Transverse colon (tissue), 4 donors: ENCODE data around the gene RPL19. TPM values are rescaled to one million over a fixed set of nuclear protein-coding genes. Genes with fewer than 3 reads are reported as not detected.

Source experiments
- DNase-seq: peaks from one replicate; pipeline ENCODE4 v3.0.0-alpha.2; 2019
- H3K27ac ChIP-seq, 4 donors: fragments of 200-600 bp; sonication (generic); 2 replicates each; pipeline ENCODE4 v1.5.1; 2016 to 2018; ENCODE audit warnings: inconsistent platforms in 4 of 4
- H3K27me3 ChIP-seq: fragments of 200-600 bp; sonication (generic); 2 replicates; pipeline ENCODE4 v1.5.1; 2017; ENCODE audit warnings: inconsistent platforms
- H3K36me3 ChIP-seq, 4 donors: fragments of 200-600 bp; sonication (generic); 2 replicates each; pipeline ENCODE4 v1.5.1; 2017 to 2019; ENCODE audit warnings: inconsistent platforms in 4 of 4
- H3K4me1 ChIP-seq, 4 donors: fragments of 200-600 bp; sonication (generic); 2 replicates each; pipeline ENCODE4 v1.5.1; 2017 to 2020; ENCODE audit warnings: inconsistent platforms in 4 of 4
- H3K4me3 ChIP-seq, 4 donors: fragments of 200-600 bp; sonication (generic); 1 replicate in 1 of 4; 2 replicates in 3 of 4; pipeline versions ENCODE4 v1.5.1 to v1.6.1; 2017 to 2019; ENCODE audit warnings: inconsistent platforms in 4 of 4
- H3K9me3 ChIP-seq, 2 donors: fragments of 200-600 bp; sonication (generic); 2 replicates each; pipeline ENCODE4 v1.5.1; 2017 to 2019; ENCODE audit warnings: inconsistent platforms in 2 of 2
- EP300 ChIP-seq: sonication (generic); formaldehyde crosslinking; IDR thresholded peaks from one replicate; pipeline ENCODE4 v1.6.1; 2017; ENCODE audit warnings: antibody characterized with exemption, low read depth
- POLR2A ChIP-seq: fragments of 450-650 bp; IDR thresholded peaks from one replicate; pipeline ENCODE4 v1.6.1; 2016; ENCODE audit warnings: antibody characterized with exemption, mild to moderate bottlenecking, moderate library complexity
- POLR2AphosphoS5 ChIP-seq, 3 donors: sonication (generic); formaldehyde crosslinking; IDR thresholded peaks; one replicate each; pipeline ENCODE4 v1.6.1; 2016; ENCODE audit warnings: antibody characterized with exemption in 3 of 3
- WGBS, 2 donors: methylation state at CpG; one replicate each; pipeline ENCODE4 v1.1.5; 2018; ENCODE audit warnings: low coverage in 1 of 2; 5-methylcytosine and 5-hydroxymethylcytosine counted together
- in situ Hi-C, 4 donors: fragments of 200-750 bp; cut with MboI; loops; one replicate each; pipeline versions ENCODE4 v1.15.0 to v1.15.1; 2017; ENCODE audit warnings: low sequenced_read_pairs in 3 of 4, low pct_ligation_motif_present in 1 of 4, low pct_unique_long_range_greater_than_20kb in 1 of 4
- intact Hi-C: fragments of 100-400 bp; cut with DNase I; formaldehyde crosslinking; loops from one replicate; pipeline ENCODE4 v1.15.1; 2023; ENCODE audit warnings: low total_unique reads
- total RNA-seq, 4 donors: library from RNA; depleted of rRNA; stranded (reverse); fragments of >200 nt; gene quantifications; one replicate each; pipeline ENCODE4 v1.1.0, GENCODE V29; 2016
- TF ChIP-seq, protein P1 (sequence below), 5 experiments: fragments of 200-600 bp in 3 of 5; fragments of 450-650 bp in 2 of 5; sonication (generic) in 3 of 5; IDR thresholded peaks; 1 replicate in 2 of 5; 2 replicates in 3 of 5; pipeline ENCODE4 v1.5.1; 2016 to 2017; ENCODE audit warnings: antibody characterized with exemption in 5 of 5, inconsistent platforms in 3 of 5, mild to moderate bottlenecking in 2 of 5, moderate library complexity in 1 of 5

The RPL19 gene
- total RNA-seq, 4 donors from 2014 or later: 1,146 to 2,715 (median 2,002) TPM

DNA sequence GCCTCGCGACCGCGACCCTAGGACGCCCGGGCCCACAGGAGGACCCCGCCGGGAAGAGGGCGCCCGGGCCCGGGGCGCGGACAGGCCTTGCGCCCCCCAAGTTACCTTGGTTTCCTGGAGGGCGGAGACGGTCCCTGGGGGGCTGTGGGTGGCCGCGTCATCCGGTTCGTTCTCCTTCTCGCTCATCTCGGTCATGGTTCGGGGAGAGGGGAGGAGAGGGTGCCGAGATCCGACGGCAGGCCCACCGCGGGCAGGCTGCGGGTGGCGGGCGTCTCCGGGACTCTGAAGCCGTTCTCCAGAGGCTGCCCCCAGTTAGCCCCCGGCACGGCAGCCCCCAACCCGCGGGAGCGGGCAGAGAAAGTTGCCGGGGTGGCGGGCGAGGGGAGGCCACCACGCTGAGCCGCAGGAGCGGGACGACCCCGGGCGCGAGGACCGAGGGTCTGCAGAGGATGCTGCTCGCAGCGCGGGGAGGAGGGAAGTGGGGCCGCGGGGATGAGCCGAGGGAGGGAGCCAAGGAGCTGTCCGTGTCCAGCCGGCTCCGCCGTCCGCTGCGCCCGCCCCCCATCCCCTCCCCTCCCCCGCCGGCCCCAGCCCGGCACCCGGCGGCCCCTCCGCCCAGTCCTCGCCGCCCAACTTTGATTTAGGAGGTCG is 25.4 kb downstream of the RPL19 start, which contains the start of gene STAC2:
TSS of gene STAC2 (minus strand) at position 638 of the 651 bp plus-strand sequence. CDS start at position 195, 443 bp downstream.
- in situ Hi-C loops: no loop called here

DNA sequence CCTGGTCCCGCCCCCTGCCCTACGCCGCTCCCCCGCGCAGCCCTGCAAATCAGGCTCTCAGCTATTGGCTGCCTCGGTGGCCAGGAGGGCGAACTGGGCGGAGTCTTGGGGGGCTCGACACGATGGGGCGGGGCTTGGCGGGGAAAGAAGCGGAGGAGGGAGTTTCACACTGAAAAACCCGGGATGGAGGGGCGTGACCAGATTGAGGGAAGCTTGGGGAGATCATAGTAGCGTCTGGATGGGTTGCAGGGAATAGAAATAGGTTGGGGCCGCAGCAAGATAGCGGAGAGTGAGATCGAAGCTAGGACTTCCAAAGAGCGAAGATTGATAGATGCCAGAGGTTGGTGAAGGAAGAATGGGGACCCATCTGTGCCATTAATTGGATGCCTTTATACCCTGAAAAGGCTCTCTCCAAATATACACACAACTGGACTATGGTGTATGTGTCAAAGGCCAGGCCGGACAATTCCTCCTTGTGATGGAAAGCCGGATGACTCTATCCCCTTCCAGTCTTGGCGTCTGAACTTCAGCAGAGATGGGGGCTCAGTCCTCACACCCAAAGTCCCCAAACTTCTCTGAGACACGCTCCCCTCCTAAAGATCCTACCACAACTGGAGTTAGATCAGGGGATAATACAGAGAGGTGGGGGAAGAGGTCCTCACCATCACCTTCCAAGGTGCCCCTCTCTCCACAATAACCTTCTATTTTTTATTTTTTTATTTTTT is 26.0 kb downstream of the RPL19 start:
- H3K27ac ChIP-seq: no peak overlapping the region
- intact Hi-C loops: no loop called here
- H3K4me1 ChIP-seq: peaks cover 3 to 20% (median 16%) of the 10 kb centered on the region in 4 donors
- in situ Hi-C loops: no loop called here
- no peaks in the 10 kb centered on the region for H3K9me3 ChIP-seq
- H3K27me3 ChIP-seq: peaks cover 69% of the 10 kb centered on the region
- H3K4me3 ChIP-seq: peak overlapping the region in 3 of 4 donors; percentile 13 to 49 (median 29)
- H3K36me3 ChIP-seq: no peaks in the 10 kb centered on the region
- DNase-seq: peak; percentile 46
- TF ChIP-seq POLR2A: no peak
- no peak for TF ChIP-seq POLR2AphosphoS5 (IDR thresholded peaks at IDR 0.05)
- no peak for TF ChIP-seq EP300
- TF ChIP-seq, protein P1, sequence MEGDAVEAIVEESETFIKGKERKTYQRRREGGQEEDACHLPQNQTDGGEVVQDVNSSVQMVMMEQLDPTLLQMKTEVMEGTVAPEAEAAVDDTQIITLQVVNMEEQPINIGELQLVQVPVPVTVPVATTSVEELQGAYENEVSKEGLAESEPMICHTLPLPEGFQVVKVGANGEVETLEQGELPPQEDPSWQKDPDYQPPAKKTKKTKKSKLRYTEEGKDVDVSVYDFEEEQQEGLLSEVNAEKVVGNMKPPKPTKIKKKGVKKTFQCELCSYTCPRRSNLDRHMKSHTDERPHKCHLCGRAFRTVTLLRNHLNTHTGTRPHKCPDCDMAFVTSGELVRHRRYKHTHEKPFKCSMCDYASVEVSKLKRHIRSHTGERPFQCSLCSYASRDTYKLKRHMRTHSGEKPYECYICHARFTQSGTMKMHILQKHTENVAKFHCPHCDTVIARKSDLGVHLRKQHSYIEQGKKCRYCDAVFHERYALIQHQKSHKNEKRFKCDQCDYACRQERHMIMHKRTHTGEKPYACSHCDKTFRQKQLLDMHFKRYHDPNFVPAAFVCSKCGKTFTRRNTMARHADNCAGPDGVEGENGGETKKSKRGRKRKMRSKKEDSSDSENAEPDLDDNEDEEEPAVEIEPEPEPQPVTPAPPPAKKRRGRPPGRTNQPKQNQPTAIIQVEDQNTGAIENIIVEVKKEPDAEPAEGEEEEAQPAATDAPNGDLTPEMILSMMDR (IDR thresholded peaks at IDR 0.05): no peak
- WGBS, 2 donors: 16 to 50% methylated on average over 7 to 23 of the region's 24 CpGs

More for the DNA sequence above, 25.4 kb downstream of the RPL19 start, which contains the start of gene STAC2:
- Histone ChIP-seq H3K36me3 (no peaks in the 10 kb centered on the region), H3K4me1 (peaks cover 3 to 20% (median 16%) of the 10 kb centered on the region in 4 donors), H3K27me3 (peaks cover 63% of the 10 kb centered on the region), H3K9me3 (no peaks in the 10 kb centered on the region), H3K27ac (no peak within 1 kb of the TSS), H3K4me3 (peak within 1 kb of the TSS in 3 of 4 donors; percentile 13 to 49 (median 29))
- intact Hi-C loops: no loop called here
- no peak for TF ChIP-seq EP300
- TF ChIP-seq POLR2AphosphoS5 (IDR thresholded peaks at IDR 0.05): no peak
- no peak for TF ChIP-seq POLR2A
- TF ChIP-seq, protein P1 (IDR thresholded peaks at IDR 0.05): no peak
- WGBS, 2 donors: 13% methylated on average over 20 of the region's 71 CpGs; no CpG with 5 or more reads in 1 of the 2 donors
- DNase-seq: no peak

DNA sequence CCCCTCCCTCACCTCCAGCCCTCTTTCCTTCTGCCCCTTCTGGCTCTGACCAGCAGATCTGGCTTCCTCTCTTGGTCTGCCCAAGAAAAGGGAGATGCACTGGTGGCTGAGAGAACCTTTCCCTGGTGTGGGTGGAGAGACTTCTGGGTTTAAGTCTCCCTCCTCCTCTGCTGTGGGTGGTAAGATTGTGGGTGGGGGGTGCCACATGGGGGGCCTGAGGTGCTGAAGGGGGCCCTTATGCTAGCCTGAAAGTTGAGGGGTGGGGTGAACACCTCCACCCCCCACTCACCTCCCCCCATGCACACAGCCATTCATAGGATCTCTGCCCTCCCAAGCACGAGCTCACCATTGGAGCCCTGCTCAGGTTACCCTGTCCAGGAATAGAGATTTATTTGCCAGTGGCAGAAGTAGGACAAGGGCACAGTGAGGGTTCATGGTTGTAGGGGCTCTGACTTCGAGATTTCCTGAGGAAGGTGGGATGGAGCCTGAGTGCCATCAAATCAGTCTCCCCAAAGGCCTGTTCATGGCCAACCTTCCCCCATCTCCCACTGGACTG is 27.4 kb downstream of the RPL19 start:
- no peaks in the 10 kb centered on the region for H3K36me3 ChIP-seq
- no peak overlapping the region for H3K4me3 ChIP-seq
- WGBS, 2 donors: 84% methylated on average over 2 of the region's 2 CpGs; no CpG with 5 or more reads in 1 of the 2 donors
- no peaks in the 10 kb centered on the region for H3K9me3 ChIP-seq
- H3K27ac ChIP-seq: no peak overlapping the region
- no peak for DNase-seq
- peaks cover 3 to 27% (median 16%) of the 10 kb centered on the region in 4 donors for H3K4me1 ChIP-seq
- in situ Hi-C loops (no loop called here), intact Hi-C loops (no loop called here)
- TF ChIP-seq POLR2A (no peak), EP300 (no peak), POLR2AphosphoS5 (IDR thresholded peaks at IDR 0.05) (no peak)
- TF ChIP-seq, protein P1 (IDR thresholded peaks at IDR 0.05): no peak
- peaks cover 81% of the 10 kb centered on the region for H3K27me3 ChIP-seq

DNA sequence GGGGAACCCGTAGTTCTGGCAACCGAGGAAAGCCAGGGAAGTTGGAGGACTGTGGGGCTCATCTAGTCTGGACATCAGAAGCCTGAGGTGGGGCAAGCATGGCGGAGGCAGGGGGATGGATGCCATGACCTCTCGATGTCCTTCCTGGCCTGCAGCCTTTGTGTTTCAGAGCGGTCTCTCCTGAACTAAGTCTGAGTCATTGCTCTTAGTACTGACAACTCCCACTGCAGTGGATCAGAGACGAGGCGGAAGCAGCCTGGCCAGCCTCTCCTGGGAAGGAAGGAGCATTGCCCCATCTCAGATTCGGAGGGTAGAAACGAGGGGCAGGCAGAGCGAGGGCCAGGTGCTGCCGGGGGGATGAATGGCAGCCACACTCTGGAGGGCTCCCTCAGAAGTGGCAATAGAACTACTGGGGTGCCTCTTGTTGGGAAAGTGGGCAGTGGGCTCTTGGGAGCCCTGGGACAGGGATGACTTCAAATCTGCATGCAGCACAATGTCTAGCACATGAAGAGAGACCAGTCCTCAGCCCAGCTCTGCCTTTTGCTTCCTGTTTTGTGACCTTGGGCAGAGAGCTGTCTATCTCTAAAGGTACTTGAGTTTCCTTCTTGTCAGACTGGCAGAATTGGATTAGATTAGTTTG is 29.3 kb downstream of the RPL19 start:
- Histone ChIP-seq H3K27me3 (peaks cover 83% of the 10 kb centered on the region), H3K4me1 (peaks cover 3 to 27% (median 16%) of the 10 kb centered on the region in 4 donors), H3K9me3 (no peaks in the 10 kb centered on the region), H3K36me3 (no peaks in the 10 kb centered on the region), H3K4me3 (no peak overlapping the region), H3K27ac (no peak overlapping the region)
- intact Hi-C loops (no loop called here), in situ Hi-C loops (no loop called here)
- TF ChIP-seq EP300: no peak
- TF ChIP-seq, protein P1 (IDR thresholded peaks at IDR 0.05): no peak
- TF ChIP-seq POLR2A: no peak
- no peak for TF ChIP-seq POLR2AphosphoS5 (IDR thresholded peaks at IDR 0.05)
- 75 to 100% methylated on average over 2 to 11 of the region's 11 CpGs for WGBS, 2 donors
- no peak for DNase-seq
